Measurements from ENCODE around the gene GMPR2.

DNA sequence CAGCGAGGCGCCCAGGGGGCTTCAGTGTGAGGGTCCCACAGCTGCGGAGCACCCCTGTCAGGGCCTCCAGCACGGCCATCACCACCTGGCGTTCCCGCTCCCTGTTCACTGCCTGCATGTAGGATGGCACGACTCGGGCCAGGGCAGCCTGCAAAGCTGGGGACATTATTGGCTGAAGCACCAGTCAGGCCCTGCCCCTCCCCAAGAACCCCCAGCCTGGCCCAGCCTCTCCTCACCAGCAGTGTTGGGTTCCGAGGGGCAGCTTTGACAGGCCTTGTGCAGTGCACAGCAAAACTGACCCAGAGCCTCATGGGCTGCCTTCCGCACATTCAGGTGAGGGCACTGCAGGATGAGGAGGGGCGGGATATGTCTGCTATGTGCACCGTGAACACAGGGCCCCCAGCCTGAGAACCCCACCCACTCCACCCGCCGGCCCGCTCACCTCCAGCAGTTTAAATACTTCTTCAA lies 49.7 kb upstream of the GMPR2 start:
- TF ChIP-seq, protein P1, sequence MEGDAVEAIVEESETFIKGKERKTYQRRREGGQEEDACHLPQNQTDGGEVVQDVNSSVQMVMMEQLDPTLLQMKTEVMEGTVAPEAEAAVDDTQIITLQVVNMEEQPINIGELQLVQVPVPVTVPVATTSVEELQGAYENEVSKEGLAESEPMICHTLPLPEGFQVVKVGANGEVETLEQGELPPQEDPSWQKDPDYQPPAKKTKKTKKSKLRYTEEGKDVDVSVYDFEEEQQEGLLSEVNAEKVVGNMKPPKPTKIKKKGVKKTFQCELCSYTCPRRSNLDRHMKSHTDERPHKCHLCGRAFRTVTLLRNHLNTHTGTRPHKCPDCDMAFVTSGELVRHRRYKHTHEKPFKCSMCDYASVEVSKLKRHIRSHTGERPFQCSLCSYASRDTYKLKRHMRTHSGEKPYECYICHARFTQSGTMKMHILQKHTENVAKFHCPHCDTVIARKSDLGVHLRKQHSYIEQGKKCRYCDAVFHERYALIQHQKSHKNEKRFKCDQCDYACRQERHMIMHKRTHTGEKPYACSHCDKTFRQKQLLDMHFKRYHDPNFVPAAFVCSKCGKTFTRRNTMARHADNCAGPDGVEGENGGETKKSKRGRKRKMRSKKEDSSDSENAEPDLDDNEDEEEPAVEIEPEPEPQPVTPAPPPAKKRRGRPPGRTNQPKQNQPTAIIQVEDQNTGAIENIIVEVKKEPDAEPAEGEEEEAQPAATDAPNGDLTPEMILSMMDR (IDR thresholded peaks at IDR 0.05): no peak
- TF ChIP-seq EZH2 (IDR thresholded peaks at IDR 0.05): no peak
- no peak for TF ChIP-seq EZH2phosphoT487 (IDR thresholded peaks at IDR 0.05)
